ENCODE data around the gene ZBED6.
"Not testable (repeated sequence)": the region's sequence is repeated elsewhere in the genome, so short reads cannot be mapped to it uniquely, and the experiment has no call there.

The ZBED6 gene

GRCh38 chr1:203754455-203754864 lies 41.0 kb upstream of the ZBED6 start:
- Histone ChIP-seq H3K27ac (ENCODE audit: low read depth, low read length) (peak overlapping the region; percentile 82), H3K79me2 (ENCODE audit: insufficient read depth, low read length) (no peaks in the 10 kb centered on the region), H3K9me2 (replicated peaks; ENCODE audit: insufficient read depth, low read length) (no peaks in the 10 kb centered on the region), H3K27me3 (ENCODE audit: low read length) (no peaks in the 10 kb centered on the region), H3F3A (ENCODE audit: insufficient read depth) (no peaks in the 10 kb centered on the region), H2AFZ (ENCODE audit: low read depth, low read length, severe bottlenecking) (peak overlapping the region; percentile 89), H4K20me1 (ENCODE audit: low read depth, low read length) (no peaks in the 10 kb centered on the region), H3K36me3 (ENCODE audit: low read length) (no peaks in the 10 kb centered on the region), H3K9ac (ENCODE audit: low read length) (peak overlapping the region; percentile 41), H3K4me3 (ENCODE audit: insufficient read depth, low read length, poor library complexity, severe bottlenecking) (no peak overlapping the region), H3K9me3 (ENCODE audit: insufficient read depth, low read length) (no peaks in the 10 kb centered on the region), H3K4me2 (ENCODE audit: low read depth, low read length, poor library complexity, severe bottlenecking) (peak overlapping the region; percentile 68)
- no peak for TF ChIP-seq CTCF (IDR thresholded peaks at IDR 0.05; ENCODE audit: insufficient read depth, low read length, poor library complexity, severe bottlenecking)
- no peak for TF ChIP-seq EZH2phosphoT487 (conservative IDR thresholded peaks at IDR 0.05; ENCODE audit: low read length)

GRCh38 chr1:203756036-203756435 lies 39.4 kb upstream of the ZBED6 start:
- Histone ChIP-seq H3K4me2 (ENCODE audit: low read depth, low read length, poor library complexity, severe bottlenecking) (no peak overlapping the region), H2AFZ (ENCODE audit: low read depth, low read length, severe bottlenecking) (no peak overlapping the region), H3K9me3 (ENCODE audit: insufficient read depth, low read length) (no peaks in the 10 kb centered on the region), H3K36me3 (ENCODE audit: low read length) (no peaks in the 10 kb centered on the region), H3K9me2 (replicated peaks; ENCODE audit: insufficient read depth, low read length) (no peaks in the 10 kb centered on the region), H3K27ac (ENCODE audit: low read depth, low read length) (no peak overlapping the region), H3K4me3 (ENCODE audit: insufficient read depth, low read length, poor library complexity, severe bottlenecking) (no peak overlapping the region), H3F3A (ENCODE audit: insufficient read depth) (peaks cover 3% of the 10 kb centered on the region; the same call in 1 of the 2 replicates), H3K27me3 (ENCODE audit: low read length) (no peaks in the 10 kb centered on the region), H3K9ac (ENCODE audit: low read length) (no peak overlapping the region), H4K20me1 (ENCODE audit: low read depth, low read length) (no peaks in the 10 kb centered on the region), H3K79me2 (ENCODE audit: insufficient read depth, low read length) (no peaks in the 10 kb centered on the region)
- no peak for TF ChIP-seq EZH2phosphoT487 (conservative IDR thresholded peaks at IDR 0.05; ENCODE audit: low read length)
- no peak for TF ChIP-seq CTCF (IDR thresholded peaks at IDR 0.05; ENCODE audit: insufficient read depth, low read length, poor library complexity, severe bottlenecking)

GRCh38 chr1:203758749-203759148 lies 36.7 kb upstream of the ZBED6 start:
- not testable (repeated sequence) for H3K79me2 ChIP-seq (ENCODE audit: insufficient read depth, low read length); H3K27ac ChIP-seq (ENCODE audit: low read depth, low read length); H3K9me3 ChIP-seq (ENCODE audit: insufficient read depth, low read length); H3K27me3 ChIP-seq (ENCODE audit: low read length); H3K4me2 ChIP-seq (ENCODE audit: low read depth, low read length, poor library complexity, severe bottlenecking); H4K20me1 ChIP-seq (ENCODE audit: low read depth, low read length); H2AFZ ChIP-seq (ENCODE audit: low read depth, low read length, severe bottlenecking); H3K36me3 ChIP-seq (ENCODE audit: low read length); H3K9me2 ChIP-seq (replicated peaks; ENCODE audit: insufficient read depth, low read length); H3K4me3 ChIP-seq (ENCODE audit: insufficient read depth, low read length, poor library complexity, severe bottlenecking); H3F3A ChIP-seq (ENCODE audit: insufficient read depth); H3K9ac ChIP-seq (ENCODE audit: low read length)

GRCh38 chr1:203760506-203760905 lies 34.9 kb upstream of the ZBED6 start:
- H3K9ac ChIP-seq (ENCODE audit: low read length), result no peak overlapping the region
- H2AFZ ChIP-seq (ENCODE audit: low read depth, low read length, severe bottlenecking), result no peak overlapping the region
- peaks cover 3% of the 10 kb centered on the region; the same call in 1 of the 2 replicates for H3F3A ChIP-seq (ENCODE audit: insufficient read depth)
- peaks cover 1% of the 10 kb centered on the region; the same call in 1 of the 2 replicates for H3K79me2 ChIP-seq (ENCODE audit: insufficient read depth, low read length)
- H3K9me3 ChIP-seq (ENCODE audit: insufficient read depth, low read length), result no peaks in the 10 kb centered on the region
- H3K36me3 ChIP-seq (ENCODE audit: low read length), result no peaks in the 10 kb centered on the region
- TF ChIP-seq EZH2phosphoT487 (conservative IDR thresholded peaks at IDR 0.05; ENCODE audit: low read length), result no peak
- no peak for TF ChIP-seq CTCF (IDR thresholded peaks at IDR 0.05; ENCODE audit: insufficient read depth, low read length, poor library complexity, severe bottlenecking)
- H3K4me3 ChIP-seq (ENCODE audit: insufficient read depth, low read length, poor library complexity, severe bottlenecking), result no peak overlapping the region
- no peaks in the 10 kb centered on the region for H3K9me2 ChIP-seq (replicated peaks; ENCODE audit: insufficient read depth, low read length)
- no peak overlapping the region for H3K4me2 ChIP-seq (ENCODE audit: low read depth, low read length, poor library complexity, severe bottlenecking)
- no peak overlapping the region for H3K27ac ChIP-seq (ENCODE audit: low read depth, low read length)
- H3K27me3 ChIP-seq (ENCODE audit: low read length), result no peaks in the 10 kb centered on the region
- H4K20me1 ChIP-seq (ENCODE audit: low read depth, low read length), result no peaks in the 10 kb centered on the region

- H3K4me2 ChIP-seq (ENCODE audit: low read depth, low read length, poor library complexity, severe bottlenecking); H3K36me3 ChIP-seq (ENCODE audit: low read length); H3K27me3 ChIP-seq (ENCODE audit: low read length); H2AFZ ChIP-seq (ENCODE audit: low read depth, low read length, severe bottlenecking); H3K9me3 ChIP-seq (ENCODE audit: insufficient read depth, low read length); H3F3A ChIP-seq (ENCODE audit: insufficient read depth); H4K20me1 ChIP-seq (ENCODE audit: low read depth, low read length); H3K27ac ChIP-seq (ENCODE audit: low read depth, low read length); H3K9ac ChIP-seq (ENCODE audit: low read length); H3K4me3 ChIP-seq (ENCODE audit: insufficient read depth, low read length, poor library complexity, severe bottlenecking); H3K9me2 ChIP-seq (replicated peaks; ENCODE audit: insufficient read depth, low read length): not testable (repeated sequence)
- H3K79me2 ChIP-seq (ENCODE audit: insufficient read depth, low read length), result peaks cover 14% of the 10 kb centered on the region; the same call in 1 of the 2 replicates
These were observed 33.5 kb upstream of the ZBED6 start for GRCh38 chr1:203761958-203762357.

Measured in SU-DHL-6 (cell line).